Pons (tissue), 1 donor: ENCODE data around the gene ITPR1.
"Not testable (repeated sequence)": the region's sequence is repeated elsewhere in the genome, so short reads cannot be mapped to it uniquely, and the experiment has no call there.

Source experiments
- DNase-seq: peaks from one replicate; pipeline ENCODE4 v3.0.0-alpha.2; 2016; ENCODE audit warnings: low spot score

Gene ITPR1

DNA sequence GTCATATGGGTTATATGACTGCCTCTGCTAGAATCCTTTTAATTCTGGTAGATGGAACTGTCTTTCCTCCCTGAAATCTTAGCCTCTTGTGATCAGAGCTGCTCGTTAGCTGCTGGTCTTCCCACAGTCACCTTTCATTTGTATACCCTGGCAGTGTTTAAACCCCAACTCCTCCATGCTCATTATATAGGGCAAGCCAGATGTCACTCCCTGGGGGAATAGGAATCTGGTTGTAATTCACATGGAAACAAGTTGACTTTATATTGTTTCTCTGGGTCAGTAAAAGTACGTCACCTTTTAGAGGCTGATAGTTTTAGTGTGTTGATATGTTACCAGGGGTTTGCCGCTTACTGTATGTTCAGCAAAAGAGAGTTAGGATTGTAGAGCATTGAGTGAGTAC, 103.5 kb downstream of the ITPR1 start:
- DNase-seq: no peak

DNA sequence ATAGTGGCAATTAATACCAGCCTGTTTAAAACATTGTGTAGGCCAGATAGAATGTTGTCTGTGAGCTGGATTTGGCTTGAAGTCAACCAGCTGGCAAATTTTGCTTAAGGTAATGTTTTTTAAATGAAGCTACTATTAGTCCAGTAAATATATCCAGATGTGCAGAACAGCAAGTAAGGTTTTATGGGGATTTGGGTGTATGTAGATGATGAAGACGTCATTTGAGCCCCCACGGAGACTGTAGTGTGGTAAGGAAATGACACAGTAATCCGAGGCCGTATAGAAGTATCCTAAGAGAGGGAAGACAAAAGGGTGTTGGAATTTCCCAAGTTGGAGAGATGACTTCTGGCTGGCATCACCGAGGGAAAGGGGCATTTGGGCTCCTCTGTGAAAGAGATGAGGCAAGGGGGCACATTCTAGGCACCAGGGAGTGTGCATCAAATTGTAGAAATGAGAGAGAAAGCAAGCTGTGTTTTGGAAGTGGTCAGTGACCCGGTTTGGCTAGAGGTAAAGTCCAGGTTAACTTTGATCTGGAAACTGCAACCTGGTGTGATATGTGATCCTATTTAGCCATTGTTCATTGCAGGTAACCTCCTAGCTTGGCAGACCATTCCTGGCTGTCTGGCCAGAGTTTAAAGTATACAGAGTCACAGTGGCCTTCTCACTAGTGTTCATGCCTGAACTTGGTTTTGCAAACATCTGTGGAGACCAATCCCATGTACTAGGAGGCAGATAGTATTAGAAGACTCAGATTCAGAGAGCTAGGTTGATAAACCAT, 104.2 kb downstream of the ITPR1 start:
- no peak for DNase-seq

DNA sequence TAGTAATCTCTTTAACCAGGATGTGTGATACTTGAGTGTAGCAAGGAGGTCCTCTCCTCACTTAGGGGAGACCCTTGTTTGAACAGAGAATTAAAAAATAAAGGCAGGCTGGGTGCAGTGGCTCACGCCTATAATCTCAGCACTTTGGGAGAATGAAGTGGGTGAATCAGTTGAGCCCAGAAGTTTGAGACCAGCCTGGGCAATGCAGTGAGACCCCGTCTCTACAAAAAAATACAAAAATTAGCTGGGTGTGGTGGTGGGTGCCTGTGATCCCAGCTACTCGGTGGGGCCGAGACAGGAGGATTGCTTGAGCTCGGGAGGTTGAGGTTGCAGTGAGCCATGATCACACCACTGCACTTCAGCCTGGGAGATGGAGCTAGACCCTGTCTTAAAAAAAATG, 105.1 kb downstream of the ITPR1 start:
- DNase-seq: not testable (repeated sequence)

DNA sequence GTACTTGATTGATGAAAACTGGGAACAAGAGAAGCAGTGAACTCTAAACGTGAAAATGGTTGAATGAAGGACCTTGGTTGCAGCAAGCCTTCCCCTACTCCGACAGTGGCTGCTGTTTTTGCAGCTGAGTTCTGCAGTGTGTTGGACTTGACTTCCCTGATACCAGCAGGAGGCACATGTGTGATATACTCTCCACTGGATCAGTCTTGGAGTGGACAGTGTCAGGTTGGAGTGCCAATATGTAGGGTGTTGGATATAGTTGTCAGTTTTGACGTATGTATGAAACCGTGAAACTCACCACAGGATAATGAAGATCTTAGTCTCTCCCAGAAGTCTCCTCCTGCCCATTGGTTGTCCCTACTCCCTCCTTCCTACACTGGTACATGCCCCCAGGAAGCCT, 106.5 kb downstream of the ITPR1 start:
- no peak for DNase-seq

DNA sequence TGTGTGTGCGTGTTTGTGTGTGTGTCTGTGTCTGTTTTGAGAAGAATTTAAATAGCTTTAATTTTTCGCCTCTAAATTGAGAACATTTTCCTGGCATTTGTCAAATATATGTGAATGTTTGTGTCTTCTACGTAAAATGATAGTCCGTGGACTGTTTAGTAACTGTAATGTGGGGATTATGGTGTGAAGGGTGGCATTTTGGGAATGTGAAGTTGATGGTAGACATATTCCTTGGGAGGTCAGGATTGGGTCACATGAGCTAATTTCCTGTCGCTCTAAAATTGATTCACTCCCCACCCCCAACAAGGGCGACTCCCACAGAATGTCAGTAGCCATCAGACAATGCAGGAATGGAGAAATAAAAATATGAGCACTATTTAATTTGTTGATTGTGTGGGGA, 107.3 kb downstream of the ITPR1 start:
- DNase-seq: no peak

DNA sequence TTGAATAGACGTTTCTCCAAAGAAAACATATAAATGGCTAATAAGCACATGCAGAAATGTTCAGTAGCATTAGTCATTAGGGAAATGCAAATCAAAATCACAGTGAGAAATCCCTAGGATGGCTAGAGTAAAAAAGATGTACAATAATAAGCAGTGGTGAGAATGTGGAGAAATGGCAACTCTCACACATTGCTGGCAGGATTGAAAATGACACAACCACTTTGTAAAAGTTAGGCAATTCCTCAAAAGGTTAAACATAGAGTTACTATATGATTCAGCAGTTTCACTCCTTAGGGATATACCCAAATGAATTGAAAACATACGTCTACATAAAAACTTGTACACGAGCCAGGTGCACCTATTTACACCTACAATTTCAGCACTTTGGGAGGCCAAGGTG, 108.7 kb downstream of the ITPR1 start:
- DNase-seq: no peak

DNA sequence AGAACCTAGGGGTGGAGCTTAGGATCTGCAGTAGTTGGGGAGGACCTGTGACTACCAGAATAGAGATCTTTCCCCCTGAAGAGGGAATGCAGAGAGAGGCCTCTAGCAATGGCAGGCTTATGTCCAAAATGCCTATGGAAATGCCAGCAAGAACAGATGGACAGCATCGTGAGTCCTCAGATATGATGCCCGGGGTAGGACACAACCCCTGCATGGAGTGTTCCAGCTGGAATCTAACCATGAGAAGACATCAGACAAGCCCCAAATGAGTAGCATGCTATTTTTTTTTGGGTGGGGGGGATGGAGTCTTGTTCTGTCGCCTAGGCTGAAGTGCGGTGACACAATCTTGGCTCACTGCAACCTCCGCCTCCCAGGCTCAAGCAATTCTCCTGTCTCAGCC, 111.5 kb downstream of the ITPR1 start:
- no peak for DNase-seq

DNA sequence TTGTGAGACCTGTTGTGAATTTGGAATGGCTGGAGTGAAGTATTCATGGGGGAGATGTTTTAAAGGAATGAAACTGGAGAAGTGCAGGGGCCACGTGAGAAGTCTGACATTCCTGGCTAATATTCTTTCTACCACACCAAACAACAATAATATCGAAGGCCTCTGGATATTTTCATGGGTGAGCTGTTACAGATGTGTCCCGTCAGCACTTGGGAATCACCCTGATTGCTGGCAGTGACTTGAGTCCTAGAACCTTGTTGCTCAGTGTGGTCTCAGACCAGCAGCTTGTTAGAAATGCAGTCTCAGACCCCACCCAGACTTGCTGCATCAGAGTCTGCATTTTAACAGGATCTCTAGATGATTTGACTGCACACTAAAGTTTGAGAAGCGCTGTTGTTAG, 113.8 kb downstream of the ITPR1 start:
- no peak for DNase-seq

DNA sequence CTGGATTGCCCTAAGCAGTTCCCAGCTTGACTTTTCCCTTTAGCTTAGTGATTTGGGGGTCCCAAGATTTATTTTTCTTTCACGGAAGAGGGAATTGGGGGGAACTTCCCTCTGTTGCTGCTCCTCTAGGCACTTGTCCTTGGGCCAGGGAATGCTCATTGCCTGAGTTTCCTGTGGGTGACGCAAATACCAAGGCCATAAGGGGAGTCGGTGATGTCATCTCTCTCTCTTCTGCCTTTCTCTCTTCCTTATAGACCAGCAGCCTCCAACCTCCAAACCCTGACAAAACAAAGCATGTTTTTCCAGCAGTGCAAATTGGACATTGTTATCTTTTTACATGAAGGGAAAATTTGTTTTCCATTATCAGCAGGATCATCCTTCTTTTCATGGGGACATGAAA, 120.2 kb downstream of the ITPR1 start:
- DNase-seq: no peak

DNA sequence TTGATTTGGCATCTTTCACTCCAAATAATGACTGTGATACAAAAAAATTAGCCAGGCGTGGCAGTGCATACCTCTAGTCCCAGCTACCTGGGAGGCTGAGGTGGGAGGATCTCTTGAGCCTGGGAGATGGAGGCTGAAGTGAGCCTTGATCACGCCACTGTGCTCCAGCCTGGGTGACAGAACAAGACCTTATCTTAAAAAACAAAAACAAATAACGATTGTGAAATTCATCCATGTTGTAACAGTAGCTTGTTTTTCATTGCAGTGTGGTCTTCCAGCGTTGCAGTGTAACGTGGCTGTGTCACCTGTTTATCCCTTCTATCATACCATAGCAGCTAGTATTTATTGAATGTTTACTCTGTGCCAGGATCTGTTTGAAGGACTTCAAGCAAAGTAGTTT, 120.9 kb downstream of the ITPR1 start:
- no peak for DNase-seq

DNA sequence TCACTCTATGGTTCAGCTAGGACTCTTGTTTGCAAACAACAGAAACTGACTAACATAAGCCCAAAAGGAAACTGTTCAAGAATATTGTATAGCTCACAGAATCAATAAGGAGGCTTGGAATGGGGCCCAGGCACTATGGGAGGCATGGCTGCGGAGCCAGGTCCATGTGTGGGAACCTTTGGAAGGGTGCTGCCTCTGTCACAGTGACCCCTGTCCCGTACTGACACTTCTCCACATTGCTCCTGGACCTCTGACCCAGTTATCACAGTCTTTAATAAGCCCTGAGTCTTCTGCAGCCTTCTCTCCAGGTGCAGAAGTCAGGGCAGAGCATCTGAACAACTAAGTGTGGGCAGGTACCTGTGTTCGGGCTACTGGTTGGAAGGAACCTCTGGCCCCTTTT, 121.8 kb downstream of the ITPR1 start:
- DNase-seq: no peak

DNA sequence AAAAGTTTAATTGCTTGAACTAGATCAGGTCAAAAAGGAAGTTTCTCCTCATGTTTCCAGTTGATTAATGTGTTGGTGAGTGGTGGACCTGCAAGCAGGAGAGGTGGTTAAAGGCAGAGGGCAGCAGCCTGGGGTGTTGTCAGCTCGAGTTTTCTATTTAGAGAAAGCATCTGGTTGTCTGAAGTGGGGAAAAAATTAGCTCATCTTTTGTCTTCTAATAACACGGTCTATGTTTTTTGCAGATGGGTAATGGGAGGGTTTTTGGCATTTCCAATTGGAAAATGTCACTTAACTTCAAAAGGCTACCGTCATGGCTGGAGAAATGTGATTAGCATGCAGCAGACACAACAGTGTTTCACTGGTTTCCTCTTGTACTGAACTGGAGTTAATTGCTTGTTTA, 122.6 kb downstream of the ITPR1 start:
- no peak for DNase-seq

DNA sequence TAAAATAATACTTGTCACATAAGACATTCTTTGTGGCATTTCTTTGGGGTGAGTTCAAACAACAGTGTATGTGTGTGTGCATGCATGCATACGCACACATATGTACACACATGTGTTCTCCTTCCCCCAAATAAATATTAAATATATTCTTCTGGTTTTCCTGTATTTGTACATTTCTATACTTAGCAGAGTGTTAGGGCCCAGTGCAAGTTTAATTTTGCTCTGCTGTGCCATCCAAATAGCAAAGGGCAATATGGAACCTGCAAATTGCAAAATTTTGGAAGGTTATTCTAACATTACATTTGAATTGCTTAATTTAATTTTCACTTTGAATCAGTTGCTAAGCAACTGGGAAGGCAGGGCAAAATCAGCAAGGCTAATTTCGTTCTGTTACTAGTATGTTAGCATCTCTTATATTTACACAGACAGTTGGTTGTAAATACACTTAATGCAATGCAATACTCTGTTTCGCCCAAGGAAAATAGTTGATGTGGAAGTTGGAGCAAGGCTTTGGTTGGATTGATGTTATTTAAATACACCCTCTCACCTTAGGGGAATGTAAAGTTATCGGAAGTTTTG, 130.4 kb downstream of the ITPR1 start:
- DNase-seq: no peak

DNA sequence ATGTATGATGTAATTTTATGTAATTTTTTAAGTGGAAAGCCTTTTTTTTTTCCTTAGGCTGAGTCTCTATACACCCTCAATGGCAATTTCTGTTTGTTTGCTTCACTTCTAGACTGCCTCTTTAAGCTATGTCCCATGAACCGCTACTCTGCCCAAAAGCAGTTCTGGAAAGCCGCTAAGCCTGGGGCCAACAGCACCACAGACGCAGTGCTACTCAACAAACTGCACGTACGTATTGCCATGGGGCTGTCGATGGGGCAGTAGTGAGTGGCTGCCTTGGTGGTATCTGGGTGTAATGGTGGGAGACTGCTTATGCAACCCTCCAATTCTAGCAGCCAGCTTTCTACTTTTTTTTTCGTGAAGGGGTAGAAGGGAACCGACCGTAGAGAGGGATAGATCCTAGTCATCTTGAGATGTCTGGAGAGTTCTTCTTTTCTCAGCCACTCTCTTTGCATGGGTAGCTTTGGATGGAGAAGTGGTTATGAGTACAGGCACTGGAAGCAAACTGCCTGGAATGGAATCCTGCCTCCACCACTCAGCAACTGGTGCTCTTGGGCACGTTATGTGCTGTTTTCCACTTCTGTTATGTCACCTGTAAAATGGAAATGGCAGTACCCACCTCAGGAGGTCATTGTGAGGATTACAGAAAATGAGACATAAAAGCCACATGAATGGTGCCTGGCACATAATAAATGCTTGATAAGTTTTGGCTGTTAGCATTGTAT, 134.7 kb downstream of the ITPR1 start:
- DNase-seq: no peak

DNA sequence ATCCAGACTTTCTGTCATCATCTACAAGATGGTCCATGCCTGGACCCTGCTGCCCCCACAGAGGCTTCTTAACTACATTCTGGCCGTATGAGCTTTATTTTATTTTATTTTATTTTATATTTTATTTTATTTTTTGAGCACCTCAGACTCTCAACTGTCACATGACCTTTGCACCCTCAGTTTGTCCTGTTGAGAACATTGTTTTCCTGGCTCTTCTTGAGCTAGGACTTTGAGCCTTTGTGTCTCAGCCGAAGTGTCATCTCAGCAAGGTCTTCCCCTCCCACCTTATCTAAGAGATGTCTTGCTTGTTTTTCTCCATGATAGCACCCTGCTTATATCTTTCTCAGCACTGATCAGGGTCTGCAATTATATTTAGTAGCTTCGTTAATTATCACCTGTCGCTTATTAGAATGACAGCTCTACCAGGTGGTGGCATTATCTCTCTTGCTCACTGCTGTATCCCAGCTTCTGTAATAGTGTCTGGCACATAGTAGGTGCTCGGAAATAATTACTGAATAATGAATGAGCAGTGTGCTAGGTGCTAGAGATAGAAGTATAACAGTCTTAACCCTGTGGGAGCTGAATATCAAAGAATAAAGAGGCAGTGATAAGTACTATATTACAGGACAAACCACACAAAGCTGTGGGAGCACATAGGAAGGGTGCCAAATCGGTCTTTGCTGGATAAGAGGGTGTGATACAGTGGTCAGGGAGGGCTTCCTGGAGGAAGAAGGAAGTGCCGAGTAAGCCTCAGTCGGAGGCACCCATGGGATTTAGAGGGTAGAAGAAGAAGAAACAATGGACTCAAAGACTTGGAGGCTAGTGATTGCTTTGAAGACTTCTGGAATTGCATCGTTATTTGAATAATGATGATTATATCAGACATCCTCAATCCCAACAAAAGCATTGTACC, 136.2 kb downstream of the ITPR1 start:
- DNase-seq: no peak

DNA sequence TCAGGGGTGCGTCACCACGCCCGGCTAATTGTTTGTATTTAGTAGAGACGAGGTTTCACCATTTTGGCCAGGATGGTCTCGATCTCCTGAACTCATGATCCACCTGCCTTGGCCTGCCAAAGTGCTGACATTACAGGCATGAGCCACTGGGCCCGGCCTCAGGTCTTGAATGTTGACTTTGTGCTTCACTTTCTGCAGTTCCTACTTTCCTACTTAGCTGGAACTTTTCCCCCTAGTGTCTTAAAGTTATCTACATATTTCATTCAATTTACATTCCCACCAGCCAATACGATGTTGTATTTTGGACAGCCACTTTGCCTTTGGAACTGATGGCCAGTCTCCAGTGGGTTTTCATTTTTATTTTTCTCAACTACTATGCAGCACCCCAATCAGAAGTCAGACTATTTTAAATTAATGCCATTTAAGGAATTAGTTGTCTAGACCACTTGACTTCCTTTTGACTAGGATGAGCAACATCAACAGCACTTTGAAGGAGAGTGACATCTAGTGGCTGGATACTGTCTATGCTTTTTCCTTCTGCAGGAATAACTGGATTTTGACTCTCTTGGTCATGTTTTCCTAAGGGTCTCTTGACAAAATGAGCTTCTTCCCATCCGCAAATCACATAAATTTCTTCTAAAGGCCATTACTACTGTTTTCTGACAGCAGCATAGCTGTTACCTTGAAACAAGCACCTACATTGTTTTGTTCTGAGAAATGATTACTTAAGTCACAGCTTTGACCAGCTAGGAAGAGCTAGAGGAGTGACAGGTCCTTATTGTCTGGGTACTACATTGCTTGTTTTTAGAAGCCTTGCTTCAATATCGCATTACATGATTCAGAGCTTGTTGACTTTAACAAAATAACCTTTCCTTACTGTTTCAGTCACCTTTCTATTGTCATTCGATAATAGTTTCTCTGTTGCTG, 140.2 kb downstream of the ITPR1 start:
- peak; percentile 74 for DNase-seq

DNA sequence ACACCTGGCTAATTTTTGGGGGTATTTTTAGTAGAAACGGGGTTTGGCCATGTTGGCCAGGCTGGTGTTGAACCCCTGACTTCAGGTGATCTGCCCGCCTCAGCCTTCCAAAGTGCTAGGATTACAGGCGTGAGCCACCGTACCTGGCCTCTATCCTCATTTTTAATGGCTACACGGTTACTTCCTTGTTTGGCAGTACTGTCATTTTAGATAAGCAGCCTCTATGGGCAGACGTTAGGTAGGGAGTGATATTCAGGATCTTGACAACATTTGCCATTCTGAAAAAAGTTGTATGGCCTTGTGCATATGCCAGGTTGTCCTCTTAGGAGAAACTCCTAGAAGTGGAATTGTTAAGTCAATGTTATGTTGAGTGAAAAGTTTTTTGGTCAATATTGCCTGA, 141.7 kb downstream of the ITPR1 start:
- no peak for DNase-seq

DNA sequence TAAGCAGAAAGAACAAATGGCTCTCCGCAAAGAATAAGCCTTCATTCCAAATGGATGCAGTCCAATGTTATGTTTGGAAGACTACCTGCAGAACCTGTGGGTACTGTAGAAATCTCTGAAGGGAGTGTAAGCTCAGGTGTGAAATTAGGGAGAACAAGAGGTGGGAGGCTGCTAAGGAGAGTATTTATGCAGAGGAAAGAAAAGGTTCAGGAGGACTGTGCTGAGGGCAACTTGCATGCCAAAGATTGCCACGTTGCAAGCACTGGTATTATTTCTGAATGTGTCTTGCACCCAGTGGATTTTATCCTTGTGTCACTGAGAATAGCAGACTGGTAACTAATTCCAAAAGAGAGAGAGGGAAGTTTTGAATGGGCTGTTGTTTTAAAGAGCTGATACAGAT, 144.1 kb downstream of the ITPR1 start:
- no peak for DNase-seq

DNA sequence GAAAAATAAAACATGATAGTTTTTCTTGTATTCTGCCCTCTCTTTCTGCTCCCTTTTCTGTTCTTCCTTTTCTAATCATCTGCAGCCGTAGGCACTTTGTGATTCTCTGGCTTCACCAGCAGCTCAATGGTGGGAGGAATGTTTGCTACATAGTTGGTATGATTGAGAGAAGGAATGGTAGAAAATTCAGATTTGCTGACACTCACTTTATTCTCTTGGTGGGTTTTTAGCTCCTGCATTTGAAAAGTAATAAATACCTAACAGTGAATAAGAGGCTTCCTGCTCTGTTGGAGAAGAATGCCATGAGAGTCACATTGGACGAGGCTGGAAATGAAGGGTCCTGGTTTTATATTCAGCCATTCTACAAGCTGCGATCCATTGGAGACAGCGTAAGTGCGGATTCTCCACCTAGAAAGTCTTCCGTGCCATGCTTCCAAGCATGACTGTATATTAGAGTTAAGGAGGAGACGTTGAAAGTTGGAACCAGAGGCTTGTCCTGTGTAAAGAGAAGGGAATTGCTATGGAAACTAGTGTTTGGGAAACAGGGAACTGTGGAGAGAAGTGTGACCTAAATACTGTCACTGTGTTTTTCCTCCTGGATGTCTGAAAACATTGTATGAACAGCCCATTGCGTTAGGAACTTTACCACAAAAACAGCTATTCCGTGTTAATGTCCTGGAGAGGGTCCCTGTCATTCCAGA, 148.9 kb downstream of the ITPR1 start:
- no peak for DNase-seq

DNA sequence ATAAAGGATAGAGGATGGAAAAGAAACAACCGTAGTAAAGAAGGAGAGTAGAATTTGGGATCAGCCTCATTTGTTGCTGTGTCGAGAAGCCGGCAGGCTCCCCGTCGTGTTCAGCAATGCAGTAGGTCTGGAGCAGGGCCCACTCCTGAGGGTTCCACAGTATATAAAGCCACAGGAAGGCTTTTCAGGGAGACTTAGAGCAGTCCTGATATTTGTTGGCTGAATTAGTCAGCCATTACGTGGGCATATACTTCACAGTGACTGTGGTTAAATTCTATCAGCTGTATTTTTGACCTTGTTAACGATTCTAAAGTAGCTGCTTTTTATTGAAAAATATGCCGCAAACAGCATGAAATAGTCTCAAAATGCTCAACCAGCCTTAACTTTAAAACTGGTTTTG, 149.5 kb downstream of the ITPR1 start:
- DNase-seq: no peak
